CD14-positive monocyte (primary cell): Measurements from ENCODE around the gene SYNDIG1. TPM values are rescaled to one million over a fixed set of nuclear protein-coding genes. Genes with fewer than 3 reads are reported as not detected.

Source experiments
- DNase-seq, 3 donors: peaks; one replicate each; pipeline ENCODE4 v3.0.0-alpha.2; 2011 to 2022
- H2AFZ ChIP-seq: 2 replicates; pipeline ENCODE4 v1.6.0; 2012; ENCODE audit warnings: mild to moderate bottlenecking, low read depth, low read length, inconsistent platforms; ENCODE audit not compliant: insufficient read depth, poor library complexity, severe bottlenecking
- H3K27ac ChIP-seq, 2 donors: 1 replicate in 1 of 2; 2 replicates in 1 of 2; pipeline ENCODE4 v1.5.1; 2012 to 2013; ENCODE audit warnings: low read length in 2 of 2, control low read depth in 1 of 2, inconsistent platforms in 1 of 2, low read depth in 1 of 2, mild to moderate bottlenecking in 1 of 2
- H3K27me3 ChIP-seq, 2 donors: one replicate each; pipeline versions ENCODE4 v1.6.0 to v1.6.1; 2011 to 2013; ENCODE audit warnings: low read length in 2 of 2; ENCODE audit not compliant: control insufficient read depth in 2 of 2, insufficient read depth in 2 of 2
- H3K36me3 ChIP-seq, 2 donors: replicated peaks in 1 of 2; 1 replicate in 1 of 2; 2 replicates in 1 of 2; pipeline versions ENCODE4 v1.5.1 to v1.6.1; 2012 to 2013; ENCODE audit warnings: low read length in 2 of 2, control low read depth in 1 of 2, inconsistent platforms in 1 of 2, mild to moderate bottlenecking in 1 of 2; ENCODE audit not compliant: insufficient read depth in 2 of 2, control insufficient read depth in 1 of 2
- H3K4me1 ChIP-seq, 2 donors: 1 replicate in 1 of 2; 2 replicates in 1 of 2; pipeline versions ENCODE4 v1.5.1 to v1.6.1; 2012 to 2013; ENCODE audit warnings: low read length in 2 of 2, control low read depth in 1 of 2, inconsistent platforms in 1 of 2, mild to moderate bottlenecking in 1 of 2, moderate library complexity in 1 of 2; ENCODE audit not compliant: insufficient read depth in 2 of 2, control insufficient read depth in 1 of 2
- H3K4me2 ChIP-seq: replicated peaks from 2 replicates; pipeline ENCODE3; 2012; ENCODE audit warnings: low read length, moderate library complexity, mild to moderate bottlenecking; ENCODE audit not compliant: poor library complexity, severe bottlenecking; ENCODE audit errors: extremely low read depth
- H3K4me3 ChIP-seq, 3 experiments: fragments of 200-600 bp in 1 of 3; sonication (generic) in 1 of 3; replicated peaks in 1 of 3; 1 replicate in 2 of 3; 2 replicates in 1 of 3; pipeline ENCODE4 v1.5.1; 2011 to 2013; ENCODE audit warnings: low read length in 3 of 3, mild to moderate bottlenecking in 3 of 3, control low read depth in 2 of 3, low read depth in 2 of 3, inconsistent platforms in 1 of 3, moderate library complexity in 1 of 3
- H3K79me2 ChIP-seq: 2 replicates; pipeline ENCODE4 v1.6.0; 2012; ENCODE audit warnings: mild to moderate bottlenecking, control low read depth, inconsistent platforms, low read length, moderate library complexity; ENCODE audit not compliant: insufficient read depth
- H3K9ac ChIP-seq: 2 replicates; pipeline ENCODE4 v1.6.0; 2017; ENCODE audit warnings: low read length, mild to moderate bottlenecking; ENCODE audit not compliant: insufficient read depth, poor library complexity, severe bottlenecking
- H3K9me3 ChIP-seq, 2 donors: replicated peaks in 1 of 2; 1 replicate in 1 of 2; 2 replicates in 1 of 2; pipeline versions ENCODE4 v1.5.1 to v1.6.1; 2012 to 2013; ENCODE audit warnings: low read length in 2 of 2, control low read depth in 1 of 2; ENCODE audit not compliant: control insufficient read depth in 1 of 2, insufficient read depth in 1 of 2
- H4K20me1 ChIP-seq: 2 replicates; pipeline ENCODE4 v1.6.0; 2012; ENCODE audit warnings: mild to moderate bottlenecking, low read length, control low read depth, moderate library complexity; ENCODE audit not compliant: insufficient read depth
- H3K27ac Mint-ChIP-seq, 7 donors: one replicate each; pipeline ENCODE4 v1.8.0; 2020; ENCODE audit warnings: mild to moderate bottlenecking in 7 of 7, mixed read lengths in 7 of 7, moderate library complexity in 6 of 7, inconsistent platforms in 2 of 7
- H3K27me3 Mint-ChIP-seq, 3 donors: one replicate each; pipeline ENCODE4 v1.8.0; 2021 to 2022; ENCODE audit warnings: low read depth in 3 of 3, mild to moderate bottlenecking in 3 of 3, mixed read lengths in 3 of 3, moderate library complexity in 3 of 3, inconsistent platforms in 1 of 3
- H3K36me3 Mint-ChIP-seq, 2 donors: one replicate each; pipeline ENCODE4 v1.8.0; 2020; ENCODE audit warnings: mixed read lengths in 2 of 2, inconsistent platforms in 1 of 2, mild to moderate bottlenecking in 1 of 2
- H3K4me1 Mint-ChIP-seq: one replicate; pipeline ENCODE4 v1.8.0; 2020; ENCODE audit warnings: mild to moderate bottlenecking, mixed read lengths
- H3K4me3 Mint-ChIP-seq, 2 donors: one replicate each; pipeline ENCODE4 v1.8.0; 2020; ENCODE audit warnings: mild to moderate bottlenecking in 2 of 2, mixed read lengths in 2 of 2, moderate library complexity in 1 of 2
- H3K9me3 Mint-ChIP-seq, 7 donors: one replicate each; pipeline ENCODE4 v1.8.0; 2020 to 2022; ENCODE audit warnings: mixed read lengths in 7 of 7, mild to moderate bottlenecking in 6 of 7, moderate library complexity in 6 of 7, inconsistent platforms in 2 of 7
- WGBS: methylation state at CpG from one replicate; pipeline ENCODE4 v1.1.5; 2013; ENCODE audit warnings: missing lambda C conversion rate; ENCODE audit not compliant: insufficient coverage; 5-methylcytosine and 5-hydroxymethylcytosine counted together
- intact Hi-C, 2 donors: fragments of 100-400 bp; cut with micrococcal nuclease; formaldehyde crosslinking; loops; one replicate each; pipeline versions ENCODE4 v1.15.0 to v1.15.1; 2023
- polyA plus RNA-seq, 3 donors: library from polyadenylated mRNA; depleted of rRNA in 1 of 3; unstranded in 2 of 3; stranded (reverse) in 1 of 3; fragments of 300-500 nt in 2 of 3; fragments of >200 nt in 1 of 3; fragmentation: Illumina TruSeq in 2 of 3; gene quantifications; 1 replicate in 2 of 3; 2 replicates in 1 of 3; pipeline ENCODE4 v1.2.3, GENCODE V29; 2012 to 2021
- TF ChIP-seq, protein P1 (sequence below): fragments of 200-600 bp; IDR thresholded peaks from one replicate; pipeline ENCODE4 v1.8.0; 2022; ENCODE audit warnings: antibody characterized with exemption, mild to moderate bottlenecking

SYNDIG1 gene
- polyA plus RNA-seq, 3 donors = not detected

GRCh38 chr20:24578567-24579415, 109.4 kb downstream of the SYNDIG1 start:
- Histone ChIP-seq H3K36me3 (no peaks in the 10 kb centered on the region), H3K27me3 (no peaks in the 10 kb centered on the region), H3K4me1 (no peaks in the 10 kb centered on the region), H3K9me3 (no peaks in the 10 kb centered on the region), H4K20me1 (no peaks in the 10 kb centered on the region), H2AFZ (no peak overlapping the region), H3K79me2 (no peaks in the 10 kb centered on the region), H3K27ac (no peak overlapping the region), H3K4me3 (no peak overlapping the region), H3K9ac (no peak overlapping the region), H3K4me2 (no peak overlapping the region)
- TF ChIP-seq, protein P1, sequence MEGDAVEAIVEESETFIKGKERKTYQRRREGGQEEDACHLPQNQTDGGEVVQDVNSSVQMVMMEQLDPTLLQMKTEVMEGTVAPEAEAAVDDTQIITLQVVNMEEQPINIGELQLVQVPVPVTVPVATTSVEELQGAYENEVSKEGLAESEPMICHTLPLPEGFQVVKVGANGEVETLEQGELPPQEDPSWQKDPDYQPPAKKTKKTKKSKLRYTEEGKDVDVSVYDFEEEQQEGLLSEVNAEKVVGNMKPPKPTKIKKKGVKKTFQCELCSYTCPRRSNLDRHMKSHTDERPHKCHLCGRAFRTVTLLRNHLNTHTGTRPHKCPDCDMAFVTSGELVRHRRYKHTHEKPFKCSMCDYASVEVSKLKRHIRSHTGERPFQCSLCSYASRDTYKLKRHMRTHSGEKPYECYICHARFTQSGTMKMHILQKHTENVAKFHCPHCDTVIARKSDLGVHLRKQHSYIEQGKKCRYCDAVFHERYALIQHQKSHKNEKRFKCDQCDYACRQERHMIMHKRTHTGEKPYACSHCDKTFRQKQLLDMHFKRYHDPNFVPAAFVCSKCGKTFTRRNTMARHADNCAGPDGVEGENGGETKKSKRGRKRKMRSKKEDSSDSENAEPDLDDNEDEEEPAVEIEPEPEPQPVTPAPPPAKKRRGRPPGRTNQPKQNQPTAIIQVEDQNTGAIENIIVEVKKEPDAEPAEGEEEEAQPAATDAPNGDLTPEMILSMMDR = no peak
- DNase-seq = no peak
- Mint-ChIP-seq H3K9me3 (peaks cover 0 to 3% (median 0%) of the 10 kb centered on the region in 7 donors), H3K4me3 (no peak overlapping the region), H3K27me3 (peaks cover 2 to 7% (median 6%) of the 10 kb centered on the region in 3 donors), H3K36me3 (no peaks in the 10 kb centered on the region), H3K27ac (no peak overlapping the region), H3K4me1 (no peaks in the 10 kb centered on the region)
- intact Hi-C loops = no loop called here
- 95% methylated on average over 12 of the region's 19 CpGs for WGBS

DNA sequence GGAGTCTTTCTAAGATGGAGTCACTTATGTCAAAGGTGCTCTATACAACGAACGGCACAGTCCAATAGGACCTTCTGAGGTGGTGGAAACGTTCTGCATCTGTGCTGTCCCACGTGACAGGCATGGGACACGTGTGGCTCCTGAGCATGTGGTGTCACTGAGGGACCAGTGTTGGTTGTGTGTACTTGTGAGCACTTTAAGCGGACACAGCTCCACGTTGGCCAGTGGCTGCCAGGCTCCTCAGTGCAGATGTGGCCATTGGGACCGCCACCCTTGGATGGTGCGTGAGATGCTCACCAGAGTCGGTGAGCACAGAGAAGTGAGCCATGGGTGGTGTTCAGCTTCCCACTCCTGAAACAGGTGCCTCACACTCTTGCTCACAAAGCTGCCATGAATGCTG, 110.0 kb downstream of the SYNDIG1 start:
- TF ChIP-seq, protein P1 = no peak
- DNase-seq = no peak
- peaks cover 0 to 3% (median 0%) of the 10 kb centered on the region in 7 donors for H3K9me3 Mint-ChIP-seq
- no peaks in the 10 kb centered on the region for H3K4me1 Mint-ChIP-seq
- Histone ChIP-seq H3K9me3 (no peaks in the 10 kb centered on the region), H3K27me3 (no peaks in the 10 kb centered on the region), H3K79me2 (no peaks in the 10 kb centered on the region), H2AFZ (no peak overlapping the region), H3K4me3 (no peak overlapping the region), H3K9ac (no peak overlapping the region), H3K4me2 (no peak overlapping the region), H3K36me3 (no peaks in the 10 kb centered on the region), H3K27ac (no peak overlapping the region), H3K4me1 (no peaks in the 10 kb centered on the region), H4K20me1 (no peaks in the 10 kb centered on the region)
- intact Hi-C loops = no loop called here
- H3K36me3 Mint-ChIP-seq = no peaks in the 10 kb centered on the region
- H3K27me3 Mint-ChIP-seq = peaks cover 2 to 7% (median 6%) of the 10 kb centered on the region in 3 donors
- no peak overlapping the region for H3K27ac Mint-ChIP-seq
- no peak overlapping the region for H3K4me3 Mint-ChIP-seq
- WGBS = 84% methylated on average over 10 of the region's 10 CpGs
